ENCODE results near the gene RNF130.
"Not testable (repeated sequence)": the region's sequence is repeated elsewhere in the genome, so short reads cannot be mapped to it uniquely, and the experiment has no call there.

The RNF130 gene

GRCh38 chr5:179967489-179967888 lies 104.1 kb downstream of the RNF130 start:
- DNase-seq = no peak

GRCh38 chr5:179964015-179964414 lies 107.5 kb downstream of the RNF130 start:
- DNase-seq = no peak

GRCh38 chr5:179963375-179963774 lies 108.2 kb downstream of the RNF130 start:
- DNase-seq = no peak

GRCh38 chr5:179960204-179960831 lies 111.2 kb downstream of the RNF130 start:
- no peak for DNase-seq

- no peak for DNase-seq
Measured at GRCh38 chr5:179959641-179960040, 111.9 kb downstream of the RNF130 start.

GRCh38 chr5:179959118-179959517 lies 112.4 kb downstream of the RNF130 start:
- DNase-seq = not testable (repeated sequence)

- no peak for DNase-seq
Measured at GRCh38 chr5:179955630-179956029, 115.9 kb downstream of the RNF130 start.

- no peak for DNase-seq
Measured at GRCh38 chr5:179955062-179955461, 116.5 kb downstream of the RNF130 start.

GRCh38 chr5:179954434-179954833 lies 117.1 kb downstream of the RNF130 start:
- DNase-seq = no peak

- no peak for DNase-seq
Measured at GRCh38 chr5:179953987-179954386, 117.6 kb downstream of the RNF130 start.

- DNase-seq = no peak
Measured at GRCh38 chr5:179936976-179937681, 134.4 kb downstream of the RNF130 start.

GRCh38 chr5:179930788-179931473 lies 140.6 kb downstream of the RNF130 start:
- no peak for DNase-seq

GRCh38 chr5:179927824-179928223 lies 143.7 kb downstream of the RNF130 start:
- DNase-seq = no peak

- no peak for DNase-seq
Measured at GRCh38 chr5:179926657-179927056, 144.9 kb downstream of the RNF130 start.

GRCh38 chr5:179923436-179923835 lies 148.1 kb downstream of the RNF130 start:
- DNase-seq = no peak

- no peak for DNase-seq
Measured at GRCh38 chr5:179920175-179920574, 151.4 kb downstream of the RNF130 start.

- DNase-seq = no peak
Measured at GRCh38 chr5:179919487-179920060, 152.0 kb downstream of the RNF130 start.

- no peak for DNase-seq
Measured at GRCh38 chr5:179918742-179919486, 152.6 kb downstream of the RNF130 start.

- DNase-seq = no peak
Measured at GRCh38 chr5:179916523-179916922, 155.0 kb downstream of the RNF130 start.

GRCh38 chr5:179915406-179915935 lies 156.1 kb downstream of the RNF130 start:
- no peak for DNase-seq

- no peak for DNase-seq
Measured at GRCh38 chr5:179914032-179914755, 157.4 kb downstream of the RNF130 start.

GRCh38 chr5:179913461-179913860 lies 158.1 kb downstream of the RNF130 start:
- no peak for DNase-seq

All from activated CD8-positive, alpha-beta memory T cell treated with anti-CD3 and anti-CD28 coated beads, Interleukin-2, amount 50 U/mL, for 4 hours (primary cell).